Esophagus squamous epithelium (tissue), 4 donors: ENCODE results near the gene EGFR.

ENCODE experiments used
- POLR2A ChIP-seq, 4 donors: fragments of 450-650 bp; IDR thresholded peaks; one replicate each; pipeline ENCODE4 v1.6.1; 2017; ENCODE audit warnings: antibody characterized with exemption in 4 of 4, mild to moderate bottlenecking in 4 of 4, moderate library complexity in 3 of 4
- TF ChIP-seq, protein P1 (sequence below), 6 experiments: fragments of 450-650 bp in 4 of 6; fragments of 200-600 bp in 2 of 6; sonication (generic) in 2 of 6; IDR thresholded peaks; one replicate each; pipeline ENCODE4 v1.5.1; 2016 to 2019; ENCODE audit warnings: antibody characterized with exemption in 6 of 6, mild to moderate bottlenecking in 4 of 6, moderate library complexity in 4 of 6

DNA sequence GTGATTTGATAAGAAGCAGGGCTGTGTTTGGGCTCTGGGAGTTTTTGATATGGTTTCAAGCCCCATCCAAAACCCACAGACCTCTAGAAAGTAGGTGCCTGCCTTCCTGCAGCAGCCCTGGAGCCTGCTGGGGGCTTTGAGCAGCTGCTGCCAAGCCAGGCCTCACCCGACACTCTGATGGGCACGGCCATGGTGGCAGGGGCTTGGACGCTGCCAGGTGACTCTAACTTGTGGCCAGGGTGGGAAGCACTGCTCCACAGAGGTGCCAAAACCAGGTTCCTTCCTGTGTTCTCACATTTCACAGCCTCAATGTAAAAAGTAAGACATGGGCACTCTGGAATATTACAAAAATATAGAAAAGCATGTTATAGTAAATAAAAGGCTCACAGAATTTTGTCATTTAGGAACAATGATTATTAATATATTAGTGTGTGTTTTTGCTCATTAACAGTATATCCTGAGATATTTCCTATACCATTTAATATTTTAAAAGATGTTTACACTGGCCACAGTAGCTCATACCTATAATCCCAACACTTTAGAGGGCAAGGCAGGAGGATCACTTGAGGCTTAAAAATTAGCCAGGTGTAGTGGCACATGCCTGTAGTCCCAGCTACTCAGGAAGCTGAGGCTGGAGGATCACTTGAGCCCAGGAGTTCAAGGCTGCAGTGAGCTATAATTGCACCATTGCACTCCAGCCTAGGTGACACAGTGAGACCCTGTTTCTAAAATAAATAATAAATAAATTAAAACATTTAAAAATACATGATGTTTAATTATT is 95.1 kb downstream of the EGFR start:
- TF ChIP-seq, protein P1, sequence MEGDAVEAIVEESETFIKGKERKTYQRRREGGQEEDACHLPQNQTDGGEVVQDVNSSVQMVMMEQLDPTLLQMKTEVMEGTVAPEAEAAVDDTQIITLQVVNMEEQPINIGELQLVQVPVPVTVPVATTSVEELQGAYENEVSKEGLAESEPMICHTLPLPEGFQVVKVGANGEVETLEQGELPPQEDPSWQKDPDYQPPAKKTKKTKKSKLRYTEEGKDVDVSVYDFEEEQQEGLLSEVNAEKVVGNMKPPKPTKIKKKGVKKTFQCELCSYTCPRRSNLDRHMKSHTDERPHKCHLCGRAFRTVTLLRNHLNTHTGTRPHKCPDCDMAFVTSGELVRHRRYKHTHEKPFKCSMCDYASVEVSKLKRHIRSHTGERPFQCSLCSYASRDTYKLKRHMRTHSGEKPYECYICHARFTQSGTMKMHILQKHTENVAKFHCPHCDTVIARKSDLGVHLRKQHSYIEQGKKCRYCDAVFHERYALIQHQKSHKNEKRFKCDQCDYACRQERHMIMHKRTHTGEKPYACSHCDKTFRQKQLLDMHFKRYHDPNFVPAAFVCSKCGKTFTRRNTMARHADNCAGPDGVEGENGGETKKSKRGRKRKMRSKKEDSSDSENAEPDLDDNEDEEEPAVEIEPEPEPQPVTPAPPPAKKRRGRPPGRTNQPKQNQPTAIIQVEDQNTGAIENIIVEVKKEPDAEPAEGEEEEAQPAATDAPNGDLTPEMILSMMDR (IDR thresholded peaks at IDR 0.05), result no peak
- TF ChIP-seq POLR2A (IDR thresholded peaks at IDR 0.05), result no peak
